SK-N-SH (cell line): ENCODE measurements around the gene PTPA. TPM values are rescaled to one million over a fixed set of nuclear protein-coding genes. Genes with fewer than 3 reads are reported as not detected.

ENCODE experiments used
- CTCF ChIA-PET: fragments of 300-600, 350-600 bp; formaldehyde crosslinking; extraction: SDS; loops from one replicate; lab custom pipeline; 2021; lab: Yijun Ruan, JAX
- POLR2A ChIA-PET: fragments of 350-600 bp; sonication (Branson Sonifier 250); formaldehyde crosslinking; extraction: SDS; loops from one replicate; lab custom pipeline; 2020; ENCODE audit warnings: antibody characterized with exemption, inconsistent platforms; lab: Yijun Ruan, JAX
- DNase-seq: peaks from one replicate; pipeline ENCODE4 v3.0.0; 2012
- H2AFZ ChIP-seq: fragments of 200-600 bp; sonication (generic); 2 replicates; pipeline ENCODE4 v1.8.1; 2016; ENCODE audit warnings: antibody characterized with exemption, mild to moderate bottlenecking, low read depth
- H3F3A ChIP-seq: fragments of 200-600 bp; sonication (generic); replicated peaks from 2 replicates; pipeline ENCODE3; 2016; ENCODE audit warnings: antibody characterized with exemption, mild to moderate bottlenecking; ENCODE audit not compliant: insufficient read depth
- H3K27ac ChIP-seq, 2 experiments: fragments of 200-500 bp in 1 of 2; fragments of 200-600 bp in 1 of 2; sonication (Bioruptor generic) in 1 of 2; sonication (generic), shearing (Covaris generic) in 1 of 2; 2 replicates each; pipeline versions ENCODE4 v1.5.1 to v1.6.1; 2014 to 2016; ENCODE audit warnings: low read depth in 2 of 2, inconsistent platforms in 1 of 2, low read length in 1 of 2, mild to moderate bottlenecking in 1 of 2, mixed read lengths in 1 of 2
- H3K27me3 ChIP-seq: fragments of 200-600 bp; sonication (generic), shearing (Covaris generic); 2 replicates; pipeline ENCODE4 v1.6.1; 2016; ENCODE audit warnings: mixed run types; ENCODE audit not compliant: insufficient read depth
- H3K36me3 ChIP-seq, 2 experiments: fragments of 200-500 bp in 1 of 2; fragments of 200-600 bp in 1 of 2; sonication (Bioruptor generic) in 1 of 2; sonication (generic) in 1 of 2; replicated peaks in 1 of 2; 2 replicates each; pipeline versions ENCODE3 to v1.5.1; 2014 to 2016; ENCODE audit warnings: low read length in 1 of 2, mild to moderate bottlenecking in 1 of 2; ENCODE audit not compliant: insufficient read depth in 2 of 2, control insufficient read depth in 1 of 2
- H3K4me1 ChIP-seq, 2 experiments: fragments of 200-500 bp in 1 of 2; fragments of 200-600 bp in 1 of 2; sonication (Bioruptor generic) in 1 of 2; sonication (generic), shearing (Covaris generic) in 1 of 2; 2 replicates each; pipeline versions ENCODE4 v1.5.1 to v1.6.1; 2014 to 2016; ENCODE audit warnings: low read depth in 1 of 2, low read length in 1 of 2, mixed run types in 1 of 2; ENCODE audit not compliant: insufficient read depth in 2 of 2, control insufficient read depth in 1 of 2
- H3K4me2 ChIP-seq: fragments of 200-600 bp; sonication (generic), shearing (Covaris generic); 2 replicates; pipeline ENCODE4 v1.6.1; 2017; ENCODE audit warnings: mixed run types
- H3K4me3 ChIP-seq, 2 experiments: fragments of 200-500 bp in 1 of 2; fragments of 200-600 bp in 1 of 2; sonication (Bioruptor generic) in 1 of 2; sonication (generic), shearing (Covaris generic) in 1 of 2; 2 replicates each; pipeline versions ENCODE4 v1.5.1 to v1.8.1; 2014 to 2016; ENCODE audit warnings: low read depth in 2 of 2, inconsistent platforms in 1 of 2, low read length in 1 of 2, mild to moderate bottlenecking in 1 of 2, mixed read lengths in 1 of 2, moderate library complexity in 1 of 2
- H3K79me2 ChIP-seq: fragments of 200-600 bp; sonication (generic); 2 replicates; pipeline ENCODE4 v1.8.1; 2017; ENCODE audit warnings: mild to moderate bottlenecking; ENCODE audit not compliant: insufficient read depth
- H3K9ac ChIP-seq: fragments of 200-600 bp; sonication (generic); 2 replicates; pipeline ENCODE4 v1.6.1; 2017; ENCODE audit warnings: mixed run types
- H3K9me2 ChIP-seq: fragments of 200-600 bp; sonication (generic); 2 replicates; pipeline ENCODE4 v1.6.1; 2017; ENCODE audit warnings: mixed run types
- H3K9me3 ChIP-seq: fragments of 200-600 bp; sonication (generic); 2 replicates; pipeline ENCODE4 v1.6.1; 2017; ENCODE audit warnings: mixed run types, mild to moderate bottlenecking, moderate library complexity
- H4K20me1 ChIP-seq: fragments of 200-600 bp; sonication (generic); 2 replicates; pipeline ENCODE4 v1.6.1; 2017; ENCODE audit warnings: mild to moderate bottlenecking, mixed run types; ENCODE audit not compliant: insufficient read depth
- CHD2 ChIP-seq: fragments of 150-350 bp; IDR thresholded peaks from 2 replicates; pipeline ENCODE4 v1.6.1; 2018; ENCODE audit warnings: low read length; ENCODE audit not compliant: partially characterized antibody
- CTCF ChIP-seq: fragments of 200-600 bp; sonication (generic); IDR thresholded peaks from 2 replicates; pipeline ENCODE4 v1.6.1; 2017; ENCODE audit warnings: antibody characterized with exemption, mild to moderate bottlenecking, moderate library complexity
- ELF1 ChIP-seq: IDR thresholded peaks from 2 replicates; pipeline ENCODE4 v1.4.0; 2012
- EP300 ChIP-seq, 2 experiments: IDR thresholded peaks; 2 replicates each; pipeline versions ENCODE4 v1.4.0 to v1.6.1; 2012; ENCODE audit warnings: borderline replicate concordance in 1 of 2, low read depth in 1 of 2, low read length in 1 of 2
- EZH2phosphoT487 ChIP-seq: fragments of 200-600 bp; sonication (generic); IDR thresholded peaks from 2 replicates; pipeline ENCODE4 v1.6.1; 2017; ENCODE audit warnings: low read depth, mixed run types, mild to moderate bottlenecking, antibody characterized with exemption, moderate library complexity, borderline replicate concordance
- FOXM1 ChIP-seq: IDR thresholded peaks from 2 replicates; pipeline ENCODE4 v1.4.0; 2012; ENCODE audit warnings: low read depth, mild to moderate bottlenecking
- JUND ChIP-seq: IDR thresholded peaks from 2 replicates; pipeline ENCODE4 v1.4.0; 2012
- MAX ChIP-seq: IDR thresholded peaks from 2 replicates; pipeline ENCODE4 v1.4.0; 2012; ENCODE audit warnings: low read depth
- MEF2A ChIP-seq: IDR thresholded peaks from 2 replicates; pipeline ENCODE4 v1.4.0; 2012; ENCODE audit warnings: low read depth, borderline replicate concordance
- NFIC ChIP-seq: IDR thresholded peaks from 2 replicates; pipeline ENCODE4 v1.4.0; 2012; ENCODE audit warnings: borderline replicate concordance
- PBX3 ChIP-seq: IDR thresholded peaks from 2 replicates; pipeline ENCODE4; 2012
- RCOR1 ChIP-seq: fragments of 150-350 bp; IDR thresholded peaks from 2 replicates; pipeline ENCODE4 v1.6.1; 2017; ENCODE audit warnings: antibody characterized with exemption, low read length
- RXRA ChIP-seq: IDR thresholded peaks from 2 replicates; pipeline ENCODE4 v1.4.0; 2012; ENCODE audit warnings: low read depth, mild to moderate bottlenecking, borderline replicate concordance
- SIN3A ChIP-seq: IDR thresholded peaks from 2 replicates; pipeline ENCODE4 v1.6.1; 2012; ENCODE audit warnings: low read depth, mild to moderate bottlenecking, low read length, moderate library complexity, borderline replicate concordance
- SMC3 ChIP-seq: IDR thresholded peaks from 2 replicates; pipeline ENCODE4 v1.6.1; 2012; ENCODE audit warnings: low read depth, low read length, improper control_type of control experiment
- TAF1 ChIP-seq: IDR thresholded peaks from 2 replicates; pipeline ENCODE4 v1.6.1; 2012; ENCODE audit warnings: low read depth, mild to moderate bottlenecking, low read length, moderate library complexity, borderline replicate concordance
- TCF12 ChIP-seq: IDR thresholded peaks from 2 replicates; pipeline ENCODE4 v1.4.0; 2012
- TEAD4 ChIP-seq: IDR thresholded peaks from 2 replicates; pipeline ENCODE4 v1.4.0; 2012; ENCODE audit warnings: mild to moderate bottlenecking, borderline replicate concordance; ENCODE audit not compliant: insufficient read depth
- USF2 ChIP-seq: fragments of 150-350 bp; IDR thresholded peaks from 2 replicates; pipeline ENCODE4 v1.6.1; 2017; ENCODE audit warnings: antibody characterized with exemption, low read length, low read depth, borderline replicate concordance
- WGBS: methylation state at CpG from one replicate; pipeline ENCODE4 v1.1.6; 2017; ENCODE audit warnings: low lambda C conversion rate; 5-methylcytosine and 5-hydroxymethylcytosine counted together
- polyA plus RNA-seq, 3 experiments: library from polyadenylated mRNA; depleted of rRNA; stranded (reverse); fragments of >200 nt; gene quantifications; 2 replicates each; pipeline ENCODE4 v1.2.3, GENCODE V29; 2012

PTPA gene
- polyA plus RNA-seq, 1 of the 3 experiments (the other 2 are of a cell fraction) = 130 TPM

GRCh38 chr9:129074106-129074505 is 37.1 kb upstream of the PTPA start:
- ChIA-PET CTCF (no interaction called here), POLR2A (interaction anchor here (1.2 kb wide), 1 partner anchor 26 kb away, joined by 3 read pairs; no protein-coding TSS in a partner anchor)
- 90% methylated on average over 3 of the region's 3 CpGs for WGBS

More at GRCh38 chr9:129074106-129074505, 37.1 kb upstream of the PTPA start:
- H3K36me3 ChIP-seq = peaks cover 0 to 1% of the 10 kb centered on the region in 2 experiments
- H3K27ac ChIP-seq = no peak overlapping the region
- no peaks in the 10 kb centered on the region for H3K9me3 ChIP-seq
- peaks cover 0 to 12% of the 10 kb centered on the region in 2 experiments; a peak in 1 of 4 replicates for H3K4me1 ChIP-seq
- no peaks in the 10 kb centered on the region for H3K9me2 ChIP-seq
- no peak overlapping the region for H3K9ac ChIP-seq
- H3K79me2 ChIP-seq = no peaks in the 10 kb centered on the region
- H3K4me3 ChIP-seq = no peak overlapping the region
- TF ChIP-seq USF2 = no peak
- TF ChIP-seq CHD2 = no peak
- TF ChIP-seq CTCF = no peak
- TF ChIP-seq NFIC = no peak
- TF ChIP-seq TCF12 = no peak
- no peak for TF ChIP-seq ELF1
- TF ChIP-seq RXRA = no peak
- TF ChIP-seq JUND = no peak
- TF ChIP-seq RCOR1 = no peak
- TF ChIP-seq TAF1 = no peak
- no peak for TF ChIP-seq MAX
- TF ChIP-seq TEAD4 = no peak
- no peak for TF ChIP-seq FOXM1
- no peak for TF ChIP-seq MEF2A
- TF ChIP-seq EP300 (IDR thresholded peaks at IDR 0.05; ENCODE audit: borderline replicate concordance in 1 of 2, low read depth in 1 of 2, low read length in 1 of 2) = no peak
- TF ChIP-seq EZH2phosphoT487 = no peak
- no peak for TF ChIP-seq PBX3
- TF ChIP-seq SMC3 = no peak
- TF ChIP-seq SIN3A = no peak
- H3F3A ChIP-seq = peaks cover 2% of the 10 kb centered on the region
- no peak overlapping the region for H3K4me2 ChIP-seq
- H3K27me3 ChIP-seq = no peaks in the 10 kb centered on the region
- no peak for DNase-seq
- H2AFZ ChIP-seq = no peak overlapping the region
- H4K20me1 ChIP-seq = no peaks in the 10 kb centered on the region
